NCI-H1417 (cell line): Measurements from ENCODE around the gene GPR26.
"Not testable (repeated sequence)": the region's sequence is repeated elsewhere in the genome, so short reads cannot be mapped to it uniquely, and the experiment has no call there.

Source experiments
- DNase-seq, 3 experiments: peaks; one replicate each; lab custom pipeline; 2025; lab: John Stamatoyannopoulos, UW

Gene GPR26

DNA sequence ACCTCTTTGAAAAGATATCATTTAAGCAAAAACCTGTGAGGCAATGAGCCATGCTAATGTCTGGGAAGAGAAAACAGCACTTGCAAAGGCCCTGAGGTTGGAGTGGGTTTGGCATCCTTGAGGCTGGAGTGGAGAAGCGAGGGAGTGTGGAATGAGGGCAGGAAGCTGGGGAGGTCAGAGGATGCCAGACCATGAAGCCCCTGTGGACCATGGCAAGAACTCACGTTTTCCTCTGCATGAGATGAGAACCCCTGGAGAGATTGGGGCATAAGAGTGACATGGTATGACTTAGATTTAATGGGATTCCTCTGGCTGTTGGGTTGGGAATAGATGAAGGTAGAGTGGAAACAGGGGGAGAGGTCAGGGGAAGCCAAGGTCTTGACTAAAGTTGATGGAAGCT lies 49.4 kb downstream of the GPR26 start:
- no peak for DNase-seq

DNA sequence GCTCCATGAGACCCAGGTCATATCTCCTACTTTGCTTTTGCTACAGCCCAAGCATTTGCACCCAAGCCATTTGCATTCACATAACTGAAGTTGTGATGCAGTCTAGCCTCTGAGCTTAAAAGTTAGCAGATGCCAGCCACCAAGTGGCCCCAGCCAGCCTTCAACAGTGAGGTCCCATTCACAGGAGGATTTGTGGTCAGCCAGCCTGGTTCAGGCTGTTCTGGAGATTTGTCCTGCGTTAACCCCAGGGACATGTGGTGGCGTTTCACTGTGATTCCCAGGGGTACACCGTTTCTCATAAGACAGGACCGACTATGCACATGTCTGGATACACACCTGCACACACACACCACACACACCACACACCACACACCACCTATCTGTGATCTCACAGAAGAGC lies 51.2 kb downstream of the GPR26 start:
- no peak for DNase-seq

DNA sequence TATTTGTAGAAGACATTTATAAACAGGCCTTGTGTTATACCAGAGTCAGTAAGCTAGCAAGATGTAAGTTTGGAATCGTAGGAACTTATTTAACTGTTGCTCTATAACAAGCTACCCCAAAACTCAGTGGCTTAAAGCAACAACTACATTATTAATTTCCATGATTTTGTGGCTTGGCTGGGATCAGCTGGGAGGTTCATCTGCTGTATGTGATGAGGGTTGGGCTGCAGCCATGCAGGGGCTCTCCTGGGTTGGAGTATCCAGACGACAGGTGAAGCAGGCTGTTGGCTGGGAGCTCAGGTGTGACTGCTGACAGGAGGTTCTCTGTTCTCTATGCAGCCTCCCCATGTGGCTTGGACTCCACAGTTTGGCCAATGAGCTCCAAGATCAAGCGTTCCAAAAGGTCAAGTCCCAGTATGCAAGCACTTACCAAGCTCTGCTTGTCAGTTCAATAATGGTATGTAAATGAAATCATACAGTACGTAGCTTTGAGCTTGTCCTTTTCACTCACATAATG lies 52.4 kb downstream of the GPR26 start:
- no peak for DNase-seq

DNA sequence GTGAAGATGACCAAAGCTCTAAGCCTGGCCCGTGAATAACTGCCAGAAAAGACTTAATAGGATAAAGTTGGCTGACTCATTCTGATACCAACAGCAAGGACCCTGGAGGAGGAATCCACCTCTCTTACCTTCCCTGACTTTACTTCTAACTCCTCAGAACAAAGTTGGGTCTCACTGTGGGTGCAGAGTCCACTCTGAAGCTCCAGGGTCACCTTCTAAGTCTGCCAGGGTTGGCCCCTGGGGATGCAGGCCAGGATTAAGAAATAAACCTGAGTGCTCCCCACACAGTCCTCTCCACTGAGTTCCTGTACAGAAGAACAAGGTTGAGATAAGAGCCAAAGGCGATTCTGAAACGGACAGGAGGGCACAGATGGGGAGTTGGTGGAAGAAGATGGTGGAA lies 54.4 kb downstream of the GPR26 start:
- no peak for DNase-seq

DNA sequence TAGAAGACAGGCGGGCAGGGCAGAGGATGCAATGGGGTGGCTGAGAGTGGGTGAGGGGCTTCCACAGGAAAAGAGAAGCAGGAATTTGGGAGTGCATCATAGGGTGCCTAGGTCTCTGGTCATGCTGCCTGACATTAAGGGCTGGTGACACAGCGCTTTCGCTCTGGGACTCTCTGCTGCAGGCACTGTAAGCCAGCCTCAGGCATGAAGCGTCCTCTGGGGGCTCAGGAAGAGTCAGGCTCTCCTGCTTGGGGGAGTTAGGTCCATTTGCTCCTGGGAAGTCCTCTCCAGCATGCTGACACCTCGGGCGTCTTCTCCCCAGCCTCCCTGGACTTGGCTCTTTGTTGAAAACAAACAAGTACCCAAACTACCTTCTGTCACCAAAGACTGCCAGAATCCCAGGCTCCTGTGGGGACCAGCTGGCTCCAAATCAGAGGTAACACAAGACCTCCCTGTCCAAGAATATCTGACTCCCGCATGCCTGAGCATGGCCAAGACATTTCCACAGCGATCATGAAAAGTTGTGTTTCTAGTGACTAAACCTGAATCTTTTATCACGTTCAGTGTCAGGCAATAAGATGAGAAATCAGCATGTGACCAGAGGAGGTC lies 55.4 kb downstream of the GPR26 start:
- no peak for DNase-seq

DNA sequence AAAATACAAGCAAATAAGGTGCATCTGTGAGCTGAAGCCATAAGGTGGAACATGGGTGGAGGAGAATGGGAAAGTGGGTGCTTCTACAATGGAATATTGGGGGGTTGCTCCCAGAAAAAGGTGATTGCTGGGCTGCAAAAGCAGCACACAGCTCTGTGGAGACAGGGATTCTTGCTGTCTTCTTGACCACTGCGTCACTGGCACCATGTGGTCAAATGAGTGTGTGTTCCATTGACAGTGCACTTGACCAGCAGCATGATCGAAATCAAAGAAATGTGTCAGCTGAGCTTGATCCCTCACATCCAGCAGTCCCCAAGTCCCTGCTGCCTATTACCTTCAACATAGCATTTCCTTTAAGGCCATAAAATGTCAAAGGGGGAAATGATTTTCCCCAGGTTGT lies 56.2 kb downstream of the GPR26 start:
- no peak for DNase-seq

DNA sequence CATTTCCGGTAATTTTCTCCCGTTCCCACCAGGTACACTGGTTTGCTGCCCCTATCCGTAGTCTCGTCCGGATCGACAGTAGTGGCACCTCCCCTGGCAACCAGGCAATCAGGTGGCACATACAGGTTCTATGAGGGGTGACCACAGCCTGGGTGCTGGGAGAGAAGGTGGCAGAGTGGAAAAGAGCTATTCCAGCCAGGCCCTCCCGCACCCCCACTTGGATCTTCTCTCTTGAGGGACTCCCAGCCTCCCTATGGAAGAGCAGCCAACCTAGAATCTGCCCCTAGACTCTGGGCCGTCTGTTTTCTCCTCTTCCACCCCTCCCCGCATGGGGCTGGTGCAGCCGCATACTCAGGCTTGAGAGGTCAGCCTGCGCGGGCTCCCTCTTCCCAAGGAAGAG lies 58.6 kb downstream of the GPR26 start:
- DNase-seq, result no peak

DNA sequence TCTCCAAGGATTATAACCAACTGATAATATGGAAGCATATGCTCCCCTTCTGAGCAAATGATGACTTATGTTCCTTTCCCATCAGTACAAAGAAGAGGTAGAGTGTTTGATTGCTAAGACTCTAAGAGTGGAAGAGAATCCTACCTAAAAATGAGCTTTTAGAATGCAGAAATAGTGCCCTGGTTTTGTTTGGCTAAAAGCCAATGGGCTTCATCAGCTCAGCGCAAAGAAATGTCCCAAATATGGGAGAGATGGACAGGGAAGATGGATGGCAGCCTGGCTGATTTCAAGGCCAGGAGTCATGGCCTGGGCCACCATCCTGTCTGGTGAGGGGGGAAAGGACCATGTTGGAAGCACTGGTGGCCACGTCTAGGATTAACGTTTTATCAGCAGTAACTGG lies 60.2 kb downstream of the GPR26 start:
- DNase-seq, result no peak

DNA sequence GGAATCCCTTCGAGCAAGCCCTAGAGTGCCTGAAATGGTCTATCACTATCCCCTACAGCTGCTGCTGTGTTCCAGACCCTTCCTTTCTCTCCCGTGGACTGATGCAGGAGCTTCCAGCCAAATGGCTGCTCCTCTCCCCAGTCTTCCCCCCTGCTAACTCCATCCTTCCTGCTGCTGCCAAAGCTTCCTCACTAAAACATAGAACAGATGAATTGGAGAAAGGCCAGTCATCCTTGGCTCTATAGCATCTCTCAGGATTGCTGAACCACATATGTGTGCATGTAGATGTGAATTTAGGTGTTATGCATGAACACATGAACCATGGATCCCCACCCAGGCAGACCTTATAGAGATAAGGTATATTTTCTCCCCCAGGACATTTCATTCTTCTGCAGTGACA lies 60.7 kb downstream of the GPR26 start:
- DNase-seq, result no peak

DNA sequence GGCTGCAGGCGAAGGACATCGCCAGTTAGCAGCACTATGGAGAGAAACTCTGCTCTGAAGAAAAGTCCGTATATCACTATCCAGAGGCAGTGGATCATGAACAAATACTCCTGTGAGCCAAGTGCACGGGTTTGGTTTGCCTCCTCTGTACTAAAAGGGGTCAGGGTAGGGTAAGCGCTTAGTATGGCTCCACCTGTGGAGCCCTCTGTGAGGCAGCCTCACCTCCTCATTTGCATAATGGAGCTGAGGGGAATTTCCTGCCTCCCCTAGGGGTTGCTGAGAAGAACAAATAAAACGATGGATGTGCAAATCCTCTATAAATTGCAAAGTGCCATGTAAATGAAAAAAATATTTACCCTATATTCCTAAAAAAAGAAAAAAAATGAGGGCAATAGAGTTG lies 63.4 kb downstream of the GPR26 start:
- DNase-seq, result no peak

DNA sequence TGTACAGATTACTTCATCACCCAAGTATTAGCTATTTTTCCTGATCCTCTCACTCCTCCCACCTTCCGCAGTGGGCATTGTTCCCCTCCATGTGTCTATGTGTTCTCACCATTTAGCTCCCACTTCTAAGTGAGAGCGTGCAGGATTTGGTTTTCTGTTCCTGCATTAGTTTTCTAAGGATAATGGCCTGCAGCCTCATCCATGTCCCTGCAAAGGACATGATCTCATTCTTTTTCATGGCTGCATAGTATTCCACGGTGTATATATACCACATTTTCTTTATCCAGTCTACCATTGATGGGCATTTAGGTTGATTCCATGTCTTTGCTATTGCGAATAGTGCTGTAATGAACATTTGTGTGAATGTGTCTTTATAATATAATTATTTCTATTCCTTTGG lies 70.8 kb downstream of the GPR26 start:
- not testable (repeated sequence) for DNase-seq

DNA sequence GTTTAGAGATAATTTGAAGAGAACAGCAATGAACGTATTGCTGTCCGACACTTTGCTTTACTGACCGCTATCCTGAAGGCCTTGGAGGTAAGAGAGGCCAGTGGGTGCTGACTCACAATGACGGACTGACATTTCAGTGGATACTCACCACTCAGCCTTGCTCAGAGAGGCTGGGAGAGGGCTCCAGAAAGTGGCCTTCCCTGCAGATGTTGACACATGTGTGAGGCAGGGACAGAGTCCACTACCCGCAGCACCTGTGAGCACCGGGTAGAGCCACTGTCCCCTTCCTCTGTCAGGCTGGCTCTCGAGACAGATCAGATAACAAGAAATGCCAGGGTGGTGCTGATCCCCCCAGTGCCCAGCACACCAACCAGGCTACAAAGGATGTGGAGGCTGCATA lies 75.0 kb downstream of the GPR26 start:
- no peak for DNase-seq

DNA sequence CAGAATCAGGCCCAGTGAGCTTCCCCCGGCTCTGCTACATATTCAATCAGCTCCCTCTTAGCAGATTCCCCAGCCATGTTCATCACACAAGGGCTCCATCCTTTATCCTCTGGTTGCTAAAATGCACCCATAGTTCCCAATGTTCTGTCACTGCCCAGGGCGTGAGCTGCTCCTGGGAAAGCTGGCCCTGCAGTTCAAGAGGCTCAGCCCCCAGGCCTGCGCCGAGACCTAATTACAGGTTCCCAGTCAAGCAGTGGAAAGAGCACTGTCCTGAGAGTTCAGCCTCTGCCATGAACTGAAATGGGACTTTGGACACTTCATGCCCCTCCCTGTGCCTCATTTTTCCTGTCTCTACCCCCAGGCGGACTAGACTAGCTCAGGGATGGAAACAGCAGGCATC lies 75.6 kb downstream of the GPR26 start:
- no peak for DNase-seq

DNA sequence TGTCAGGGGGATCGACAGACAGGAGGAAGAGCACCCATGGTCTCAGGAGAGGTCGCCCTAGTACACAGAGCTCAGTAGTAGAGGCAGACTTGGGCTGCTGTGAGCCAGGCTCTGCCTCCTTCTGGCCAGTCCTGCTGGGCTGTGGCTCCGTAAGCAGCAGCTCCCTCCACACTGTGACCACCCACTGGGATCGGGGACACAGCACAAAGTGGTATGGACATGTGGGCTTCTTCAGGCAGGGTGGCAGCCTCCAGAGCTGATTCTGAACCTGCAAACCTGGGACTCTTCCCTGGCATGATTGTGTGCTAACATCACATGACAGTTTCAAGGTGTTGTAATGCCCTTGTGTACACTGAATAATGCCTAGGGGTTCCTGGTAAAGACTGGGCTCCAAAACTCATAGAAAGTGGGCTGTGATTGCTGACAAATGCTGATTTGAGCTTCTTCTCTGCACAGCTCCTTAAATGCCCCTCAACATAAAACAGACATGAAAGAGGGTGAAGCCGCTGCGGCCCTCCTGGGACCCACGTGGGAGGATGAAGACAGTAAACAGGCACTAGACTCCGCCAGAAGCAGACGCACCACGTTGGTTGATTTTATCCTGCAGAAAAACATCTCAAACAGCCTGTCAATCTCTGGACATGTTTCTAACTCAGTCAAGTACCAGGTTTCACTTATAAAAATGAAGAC lies 76.7 kb downstream of the GPR26 start:
- DNase-seq, result peak in 2 of 3 experiments; percentile 8 to 25

DNA sequence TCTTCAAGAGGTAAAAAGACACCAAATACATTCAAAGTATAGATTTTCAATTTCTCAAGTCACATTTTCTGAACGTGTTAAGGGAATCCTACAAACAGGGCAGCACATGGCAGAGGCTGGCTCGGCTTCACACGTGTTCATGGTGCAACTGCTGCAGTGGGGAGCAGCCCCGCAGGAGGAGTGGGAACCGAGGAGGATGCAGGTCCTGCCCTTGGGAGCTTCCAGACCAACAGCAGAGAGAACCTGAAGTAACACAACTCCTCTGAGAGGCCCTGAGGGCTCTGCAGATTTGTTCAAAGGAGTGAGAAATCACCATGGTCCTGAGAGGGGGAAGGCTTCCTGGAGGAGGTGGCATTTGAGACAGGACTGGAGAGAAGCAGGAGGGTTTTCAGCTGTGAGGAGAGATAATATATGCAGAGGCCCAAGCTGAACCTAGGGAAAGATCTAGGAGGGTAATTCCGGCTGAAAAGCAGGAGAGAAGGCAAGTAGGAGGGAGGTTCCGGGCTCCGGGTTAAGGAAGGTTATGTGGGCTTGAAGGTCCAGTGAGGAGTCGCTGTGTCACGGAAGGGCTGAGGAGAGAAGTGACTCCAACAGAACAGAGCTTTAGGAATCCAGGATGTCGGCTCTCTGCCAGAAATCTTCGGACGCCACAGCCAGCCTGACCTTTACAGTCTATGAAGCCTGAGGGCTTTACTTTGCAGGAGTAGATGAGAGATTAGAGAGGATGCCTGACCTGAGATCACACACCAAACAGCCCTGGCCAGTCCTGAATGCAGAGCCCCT lies 77.5 kb downstream of the GPR26 start:
- no peak for DNase-seq

DNA sequence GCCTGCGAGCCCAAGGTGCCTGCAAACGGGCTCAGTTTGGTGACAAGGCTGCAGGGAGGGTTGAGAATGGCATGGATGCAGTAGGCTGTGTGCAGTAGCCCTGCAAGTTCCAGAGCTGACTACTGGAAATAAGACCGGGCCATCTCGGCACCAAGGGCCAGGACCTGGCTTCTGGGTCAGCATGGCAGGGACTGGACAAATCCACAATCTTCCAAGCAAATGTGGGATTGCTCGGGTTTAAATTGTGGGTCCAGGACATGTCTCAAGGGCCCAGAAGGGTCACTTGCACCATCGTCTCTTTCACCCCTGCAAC lies 78.0 kb downstream of the GPR26 start:
- no peak for DNase-seq
